ENCODE data around the gene CARTPT.

- TF ChIP-seq ZNF274 (IDR thresholded peaks at IDR 0.05; ENCODE audit: borderline replicate concordance, low read depth, low read length) (no peak), ZNF644 (tag; IDR thresholded peaks at IDR 0.05; ENCODE audit: low read depth) (no peak), SP1 (CRISPR knock-in tag; IDR thresholded peaks at IDR 0.05) (no peak)
Observed at GRCh38 chr5:71737931-71738539, 19.0 kb downstream of the CARTPT start.

All from K562 (cell line).